Dermis blood vessel endothelial cell (primary cell): ENCODE measurements around the gene VAV1. TPM values are rescaled to one million over a fixed set of nuclear protein-coding genes. Genes with fewer than 3 reads are reported as not detected.
A peak's percentile ranks its signal among the peaks of the same experiment; 100 is the strongest.
"Not testable (repeated sequence)": the region's sequence is repeated elsewhere in the genome, so short reads cannot be mapped to it uniquely, and the experiment has no call there.

Source experiments
- DNase-seq: peaks from one replicate; pipeline ENCODE4 v3.0.0; 2010
- total RNA-seq: library from RNA; depleted of rRNA; stranded (reverse); fragments of >200 nt; gene quantifications from 2 replicates; pipeline ENCODE4 v1.2.3, GENCODE V29; 2014

VAV1 gene
- total RNA-seq, 1 donor from 2014 or later, result not detected

DNA sequence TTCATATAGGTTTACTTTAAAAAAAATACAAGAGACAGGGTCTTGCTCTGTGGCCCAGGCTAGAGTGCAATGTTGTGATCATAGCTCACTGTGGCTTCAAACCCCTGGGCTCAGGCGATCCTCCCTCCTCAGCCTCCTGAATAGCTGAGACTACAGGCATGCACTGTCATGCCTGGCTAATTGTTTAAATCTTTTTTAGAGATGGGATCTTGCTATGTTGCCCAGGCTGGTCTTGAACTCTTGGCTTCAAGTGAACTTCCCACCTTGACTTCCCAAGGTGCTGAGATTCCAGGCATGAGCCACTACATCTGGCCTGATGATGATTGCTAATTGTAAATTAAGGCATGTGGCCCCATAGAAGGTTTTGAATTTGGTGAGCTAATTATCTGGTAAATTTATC lies 79.5 kb downstream of the VAV1 start:
- DNase-seq, result no peak

DNA sequence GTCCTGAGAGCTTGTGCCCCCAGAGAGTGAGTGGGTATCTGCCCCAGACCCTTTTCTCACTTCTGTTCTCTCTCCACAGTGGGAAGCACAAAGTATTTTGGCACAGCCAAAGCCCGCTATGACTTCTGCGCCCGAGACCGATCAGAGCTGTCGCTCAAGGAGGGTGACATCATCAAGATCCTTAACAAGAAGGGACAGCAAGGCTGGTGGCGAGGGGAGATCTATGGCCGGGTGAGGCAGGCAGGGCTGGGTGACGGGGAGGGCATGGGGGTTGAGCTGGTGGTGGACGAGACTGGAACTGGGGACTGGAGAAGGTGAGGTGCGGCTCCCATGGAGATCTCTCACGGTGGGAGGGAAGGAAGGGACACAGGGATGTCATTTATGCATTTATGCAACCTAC lies 81.4 kb downstream of the VAV1 start:
- DNase-seq, result no peak

DNA sequence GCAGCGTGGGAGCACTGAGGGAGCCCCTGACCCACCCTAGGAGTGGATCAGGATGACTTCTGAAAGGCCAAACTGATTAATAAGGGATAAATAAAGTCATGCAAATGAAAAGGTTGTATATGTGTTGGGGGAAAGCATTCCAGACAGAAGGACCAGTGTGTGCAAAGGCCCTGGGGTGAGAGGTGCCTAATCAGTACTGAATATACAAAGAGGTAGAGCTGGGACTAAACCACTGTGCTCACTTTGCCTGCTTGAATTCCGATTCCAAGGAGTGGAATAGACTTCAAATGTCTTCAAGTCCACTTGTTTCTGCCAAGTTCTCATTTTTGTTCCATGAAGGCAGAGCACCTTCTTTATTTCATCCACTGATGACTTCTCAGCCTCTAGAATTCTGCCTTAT lies 82.2 kb downstream of the VAV1 start:
- DNase-seq, result no peak

DNA sequence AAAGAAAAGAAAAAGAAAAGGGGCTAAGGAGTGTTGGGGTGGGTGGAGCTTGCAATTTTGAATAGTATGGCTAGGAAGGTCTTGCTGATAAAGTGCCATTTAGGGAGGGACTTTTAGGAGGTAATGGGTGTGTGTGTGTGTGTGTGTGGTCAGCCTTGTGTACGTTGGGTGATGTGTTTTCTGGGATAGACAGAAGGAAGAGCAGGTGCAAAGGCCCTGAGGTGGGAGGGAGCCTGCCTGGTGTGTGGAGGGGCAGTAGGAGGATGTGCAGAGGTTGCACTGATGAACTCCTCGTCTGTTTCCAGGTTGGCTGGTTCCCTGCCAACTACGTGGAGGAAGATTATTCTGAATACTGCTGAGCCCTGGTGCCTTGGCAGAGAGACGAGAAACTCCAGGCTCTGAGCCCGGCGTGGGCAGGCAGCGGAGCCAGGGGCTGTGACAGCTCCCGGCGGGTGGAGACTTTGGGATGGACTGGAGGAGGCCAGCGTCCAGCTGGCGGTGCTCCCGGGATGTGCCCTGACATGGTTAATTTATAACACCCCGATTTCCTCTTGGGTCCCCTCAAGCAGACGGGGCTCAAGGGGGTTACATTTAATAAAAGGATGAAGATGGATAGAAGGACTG lies 84.4 kb downstream of the VAV1 start:
- DNase-seq, result no peak

DNA sequence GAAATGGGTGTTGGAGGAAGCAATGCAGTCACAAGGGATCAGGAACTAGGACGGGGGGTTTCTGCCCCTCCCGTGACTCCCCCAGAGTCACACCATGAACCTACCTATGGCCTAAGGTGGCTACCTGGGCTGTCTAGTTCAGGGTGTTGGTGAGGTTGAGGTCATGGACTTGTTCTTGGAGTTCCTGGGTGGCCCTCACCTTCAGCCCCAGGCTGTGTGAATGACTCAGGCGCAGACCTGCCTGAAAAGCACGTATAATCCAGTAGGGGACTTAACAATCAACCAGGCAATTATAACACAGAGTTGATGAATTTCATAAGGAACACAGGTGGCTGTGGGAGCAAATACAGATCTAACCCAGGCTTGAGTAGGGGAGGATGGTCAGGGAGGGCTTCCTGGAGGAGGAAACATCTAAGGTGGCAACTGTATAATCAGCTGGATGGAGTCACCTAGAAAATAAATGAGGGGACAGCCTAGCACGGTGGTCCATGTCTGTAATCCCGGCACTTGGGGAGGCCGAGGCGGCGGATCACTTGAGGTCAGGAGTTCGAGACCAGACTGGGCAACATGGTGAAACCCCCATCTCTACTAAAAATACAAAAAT lies 89.3 kb downstream of the VAV1 start:
- DNase-seq, result no peak

DNA sequence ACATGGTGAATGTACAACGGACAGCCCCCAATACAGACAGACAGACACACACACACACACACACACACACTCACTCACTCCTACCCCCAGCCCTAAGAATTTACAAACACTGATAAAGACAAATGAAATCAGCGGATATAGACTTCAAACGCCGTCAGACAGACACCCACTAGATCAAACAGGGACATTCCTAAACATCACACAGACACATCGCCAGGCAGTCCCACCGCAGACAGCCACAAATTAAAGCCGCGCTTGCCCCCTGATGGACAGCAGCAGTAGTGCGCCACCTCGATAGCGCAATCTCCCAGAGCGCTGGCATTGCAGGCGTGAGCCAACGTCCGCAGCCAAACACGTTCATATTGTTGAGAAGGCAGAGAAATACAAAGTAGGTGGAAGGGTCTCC lies 90.2 kb downstream of the VAV1 start:
- DNase-seq, result peak; percentile 91

DNA sequence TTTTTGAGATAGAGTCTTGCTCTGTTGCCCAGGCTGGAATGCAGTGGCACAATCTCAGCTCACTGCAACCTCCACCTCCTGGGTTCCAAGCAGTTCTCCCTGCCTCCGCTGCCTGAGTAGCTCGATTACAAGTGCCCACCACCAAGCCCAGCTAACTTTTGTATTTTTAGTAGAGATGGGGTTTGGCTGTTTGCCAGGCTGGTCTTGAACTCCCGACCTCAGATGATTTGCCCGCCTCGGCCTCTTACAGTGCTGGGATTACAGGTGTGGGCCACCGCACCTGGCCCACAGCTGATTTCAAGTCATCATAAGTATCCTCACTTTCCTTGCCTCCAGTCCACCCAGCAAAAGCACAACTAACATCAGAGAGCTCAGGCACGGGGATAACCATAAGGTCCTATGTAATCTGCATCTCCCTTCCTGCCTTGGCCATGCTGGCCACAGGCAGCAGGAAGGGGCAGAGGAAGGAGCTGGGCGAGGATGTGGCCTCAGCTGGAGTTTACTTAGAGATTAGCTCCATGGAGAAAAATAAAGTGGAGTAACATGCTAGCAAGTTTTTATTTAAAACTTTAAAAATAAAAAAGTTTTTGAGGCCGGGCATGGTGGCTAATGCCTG lies 91.9 kb downstream of the VAV1 start:
- DNase-seq, result no peak

DNA sequence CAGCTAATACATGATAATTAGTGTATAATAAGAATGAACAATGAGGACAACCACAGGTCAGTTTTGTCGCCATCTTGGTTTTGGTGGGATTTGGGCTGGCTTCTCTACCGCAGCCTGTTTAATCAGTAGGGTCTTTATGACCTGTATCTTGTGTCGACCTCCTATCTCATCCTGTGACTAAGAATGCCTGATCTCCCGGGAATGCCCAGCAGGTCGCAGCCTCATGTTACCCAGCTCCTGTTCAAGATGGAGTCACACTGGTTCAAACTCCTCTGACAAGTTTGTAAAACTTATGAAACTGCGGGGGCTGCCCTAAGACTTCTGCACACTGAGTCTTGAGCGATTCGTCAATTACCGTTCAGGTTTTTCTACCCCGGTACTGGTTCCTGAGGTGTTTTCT lies 93.3 kb downstream of the VAV1 start:
- DNase-seq, result no peak

DNA sequence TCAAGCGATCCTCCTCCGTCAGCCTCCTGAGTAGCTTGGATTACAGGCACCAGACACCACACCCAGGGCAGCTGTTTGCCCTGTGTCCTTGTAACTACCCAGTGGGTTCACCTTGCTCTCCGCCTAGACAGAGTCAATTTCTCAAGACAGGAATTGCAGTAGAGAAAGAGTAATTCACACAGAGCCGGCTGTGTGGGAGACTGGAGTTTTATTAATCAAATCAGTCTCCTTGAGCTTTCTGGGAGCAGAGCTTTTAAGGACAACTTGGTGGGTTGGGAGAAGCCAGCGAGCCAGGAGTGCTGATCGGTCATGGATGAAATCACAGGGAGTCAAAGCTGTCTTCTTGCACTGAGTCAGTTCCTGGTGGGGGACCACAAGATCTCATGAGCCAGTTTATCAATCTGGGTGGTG lies 94.2 kb downstream of the VAV1 start:
- no peak for DNase-seq

DNA sequence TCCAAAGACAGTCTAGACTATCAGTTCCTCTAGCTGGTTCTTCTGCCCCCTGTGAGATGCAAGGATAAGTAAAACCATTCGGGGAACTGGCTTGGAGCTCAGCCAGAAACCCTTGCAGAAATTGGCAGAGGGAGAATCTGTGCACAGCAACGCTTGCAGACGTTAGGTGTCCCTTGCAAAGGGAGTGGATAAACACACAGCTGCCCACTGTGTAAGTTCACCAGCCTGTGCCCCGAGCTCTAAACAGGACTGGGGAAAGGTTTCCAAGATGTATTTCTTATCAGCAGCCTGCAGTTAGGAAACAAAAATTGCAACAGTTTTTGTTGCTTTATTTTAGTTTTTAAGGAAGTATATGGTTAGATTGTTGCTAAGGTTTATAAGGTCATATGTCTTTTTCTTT lies 95.8 kb downstream of the VAV1 start:
- no peak for DNase-seq

DNA sequence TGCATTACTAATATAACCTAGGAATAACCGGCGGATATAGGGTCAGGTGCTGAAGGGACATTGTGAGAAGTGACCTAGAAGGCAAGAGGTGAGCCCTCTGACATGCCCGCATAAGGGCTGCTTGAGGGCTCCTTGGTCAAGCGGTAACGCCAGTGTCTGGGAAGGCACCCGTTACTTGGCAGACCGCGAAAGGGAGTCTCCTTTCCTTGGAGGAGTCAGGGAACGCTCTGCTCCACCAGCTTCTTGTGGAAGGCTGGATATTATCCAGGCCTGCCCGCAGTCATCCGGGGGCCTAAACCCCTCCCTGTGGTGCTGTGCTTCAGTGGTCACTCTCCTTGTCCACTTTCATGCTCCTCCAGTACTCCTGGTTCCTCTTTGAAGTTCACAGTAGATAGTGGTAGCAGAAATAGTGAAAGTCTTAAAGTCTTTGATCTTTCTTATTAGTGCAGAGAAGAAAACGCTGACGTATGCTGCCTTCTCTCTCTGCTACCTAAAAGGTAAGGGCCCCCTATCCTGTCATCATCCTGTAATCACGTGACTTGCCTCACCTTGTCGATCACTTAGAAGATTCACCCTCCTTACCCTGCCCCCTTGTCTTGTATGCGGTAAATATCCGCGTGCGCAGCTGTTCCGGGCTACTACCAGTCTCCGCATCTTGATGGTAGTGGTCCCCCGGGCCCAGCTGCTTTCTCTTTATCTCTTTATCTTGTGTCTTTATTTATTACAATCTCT lies 96.8 kb downstream of the VAV1 start:
- DNase-seq, result not testable (repeated sequence)

DNA sequence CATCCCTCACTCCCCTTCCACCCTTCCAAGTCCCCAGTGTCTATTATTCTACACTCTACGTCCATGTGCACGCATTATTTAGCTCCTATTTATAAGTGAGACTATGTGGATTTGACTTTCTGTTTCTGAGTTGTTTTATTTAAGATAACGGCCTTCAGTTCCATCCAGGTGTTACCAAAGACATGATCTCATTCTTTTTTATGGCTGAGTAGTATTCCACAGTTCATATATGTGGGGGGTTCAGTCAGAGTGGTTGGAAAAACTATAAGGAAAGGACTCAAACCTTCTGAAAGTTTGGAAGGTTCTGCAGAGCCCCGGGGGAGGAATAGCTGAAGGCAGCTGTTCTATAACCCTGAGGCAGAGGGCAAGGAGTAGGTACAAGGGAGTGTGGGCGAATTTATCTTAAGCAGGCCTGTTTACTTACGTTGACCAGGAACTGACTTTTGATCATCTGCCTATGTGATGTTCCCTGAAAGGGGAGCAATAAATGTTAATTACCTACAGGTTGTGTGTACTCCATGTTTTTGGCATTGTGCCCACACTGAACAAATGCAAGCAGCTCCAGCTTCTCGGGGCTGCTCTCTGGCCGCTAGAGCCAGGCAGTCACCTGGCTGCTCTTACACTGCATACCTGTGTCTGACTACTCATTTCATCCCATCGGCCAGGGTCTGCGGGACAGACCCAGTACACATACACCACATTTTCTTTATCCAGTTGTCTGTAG lies 101.4 kb downstream of the VAV1 start:
- no peak for DNase-seq

DNA sequence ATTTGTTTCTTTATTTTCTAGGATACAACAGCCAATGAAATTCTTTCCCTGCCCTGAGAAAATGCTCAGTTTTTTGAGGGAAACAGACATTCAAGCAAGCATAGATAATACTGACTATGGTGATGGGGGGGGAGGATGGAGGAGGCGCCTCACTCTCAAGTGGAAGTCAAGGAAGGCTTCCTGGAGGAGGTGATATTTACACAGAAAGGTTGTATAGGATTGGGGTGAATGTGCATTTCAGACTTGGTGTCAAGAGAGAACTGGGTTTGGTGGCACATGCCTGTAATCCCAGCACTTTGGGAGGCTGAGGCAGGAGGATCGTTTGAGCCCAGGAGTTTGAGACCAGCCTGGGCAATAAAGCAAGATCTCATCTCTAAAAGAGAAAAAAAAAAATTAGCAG lies 102.7 kb downstream of the VAV1 start:
- no peak for DNase-seq

DNA sequence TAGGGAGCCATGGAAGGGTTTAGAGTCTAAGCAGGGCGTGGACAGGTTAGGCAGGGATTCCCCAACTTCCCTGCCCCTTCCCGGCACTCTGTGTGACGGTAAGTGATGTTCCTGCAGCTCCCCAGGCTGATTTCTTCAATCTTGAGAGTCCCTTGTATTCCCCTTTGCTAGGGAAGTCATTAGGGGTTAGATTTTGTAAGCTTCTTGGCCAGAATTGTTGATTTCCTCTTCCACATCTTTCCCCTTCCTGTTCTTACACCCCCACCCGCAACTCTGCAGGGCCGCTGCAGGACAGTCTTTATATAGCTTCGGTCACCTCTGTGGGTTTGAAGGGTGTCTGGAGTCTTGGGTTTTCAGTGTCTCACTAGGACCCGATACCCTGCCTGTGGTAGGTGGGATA lies 104.2 kb downstream of the VAV1 start:
- DNase-seq, result no peak

DNA sequence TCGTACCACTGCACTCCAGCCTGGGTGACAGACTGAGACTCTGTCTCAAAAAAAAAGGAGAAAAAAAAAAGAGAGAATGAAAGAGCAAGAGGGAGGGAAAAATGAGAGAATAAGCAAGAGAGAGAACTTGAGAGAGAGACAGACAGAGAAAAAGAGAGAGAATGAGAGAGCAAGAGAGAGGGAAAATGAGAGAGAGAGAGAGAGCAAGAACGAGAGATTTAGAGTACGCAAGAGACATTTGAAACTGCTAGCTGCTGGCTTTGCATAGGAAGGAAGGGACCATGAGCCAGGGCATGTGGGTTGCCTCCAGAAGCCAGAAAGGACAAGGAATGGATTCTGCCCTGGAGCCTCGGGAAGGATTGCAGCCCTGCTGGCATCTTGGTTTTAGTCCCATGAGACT lies 105.3 kb downstream of the VAV1 start:
- DNase-seq, result no peak

DNA sequence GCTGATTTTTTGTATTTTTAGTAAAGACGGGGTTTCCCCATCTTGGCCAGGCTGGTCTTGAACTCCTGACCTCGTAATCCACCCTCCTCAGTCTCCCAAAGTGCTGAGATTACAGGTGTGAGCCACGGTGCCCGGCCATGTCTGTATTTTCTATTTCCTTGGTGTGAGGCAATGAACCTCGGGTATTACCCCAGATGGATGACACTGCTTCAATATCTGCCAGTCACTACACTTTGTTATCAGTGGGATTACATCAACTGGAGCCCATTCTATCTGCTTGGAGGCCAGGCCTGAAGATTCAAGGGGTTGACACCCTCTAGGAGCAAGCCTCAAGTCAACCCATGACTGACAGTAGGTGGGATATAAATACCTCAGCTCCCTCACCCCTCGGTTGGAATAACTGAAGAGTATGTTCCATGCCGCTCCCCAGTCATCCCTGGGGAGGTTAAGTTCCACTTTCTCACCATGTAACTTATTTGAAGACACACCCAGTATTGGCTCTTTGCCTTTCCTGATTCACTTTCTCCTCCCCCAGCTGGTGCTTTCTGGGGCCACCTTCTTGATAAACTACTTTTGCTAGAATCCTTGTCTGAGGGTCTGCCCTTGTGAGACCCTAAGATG lies 113.9 kb downstream of the VAV1 start:
- DNase-seq, result no peak

DNA sequence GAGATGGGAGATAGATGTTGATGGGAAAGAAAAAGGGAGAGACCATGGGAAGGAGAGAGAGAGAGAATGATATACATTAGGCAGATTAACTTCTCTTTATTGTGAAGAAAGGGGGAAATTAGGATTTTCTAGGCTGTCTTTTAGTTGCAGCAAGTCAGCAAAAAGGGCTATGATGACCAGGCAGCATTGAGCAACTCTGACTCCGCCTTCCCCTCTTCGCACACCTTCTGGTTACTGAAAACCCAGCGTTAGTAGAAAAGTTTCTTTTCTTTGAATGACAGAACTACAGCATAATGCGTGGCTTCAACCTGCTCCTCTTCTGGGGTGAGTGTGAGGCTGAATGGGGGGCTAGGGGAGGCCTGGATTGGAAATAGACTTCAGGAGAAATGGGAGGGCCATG lies 114.8 kb downstream of the VAV1 start, which contains the start of gene ADGRE1:
Gene ADGRE1, plus strand, starts transcription at position 264 of the 400 bp plus-strand sequence. Its CDS starts 30 bp downstream, at position 294.
- DNase-seq, result no peak

DNA sequence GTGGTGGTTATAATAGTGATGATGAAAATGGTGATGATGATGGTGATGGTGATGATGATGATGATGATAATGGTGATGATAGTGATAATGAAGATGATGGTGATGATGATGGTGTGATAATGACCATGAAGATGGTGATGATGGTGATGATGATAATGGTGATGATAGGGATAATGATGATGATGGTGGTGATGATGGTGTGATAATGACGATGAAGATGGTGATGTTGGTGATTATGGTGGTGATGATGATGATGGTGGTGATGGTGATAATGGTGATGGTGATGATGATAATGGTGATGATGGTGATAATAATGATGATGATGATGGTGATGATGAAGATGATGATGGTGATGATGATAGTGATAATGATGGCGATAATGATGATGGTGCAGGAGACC lies 116.5 kb downstream of the VAV1 start:
- no peak for DNase-seq

DNA sequence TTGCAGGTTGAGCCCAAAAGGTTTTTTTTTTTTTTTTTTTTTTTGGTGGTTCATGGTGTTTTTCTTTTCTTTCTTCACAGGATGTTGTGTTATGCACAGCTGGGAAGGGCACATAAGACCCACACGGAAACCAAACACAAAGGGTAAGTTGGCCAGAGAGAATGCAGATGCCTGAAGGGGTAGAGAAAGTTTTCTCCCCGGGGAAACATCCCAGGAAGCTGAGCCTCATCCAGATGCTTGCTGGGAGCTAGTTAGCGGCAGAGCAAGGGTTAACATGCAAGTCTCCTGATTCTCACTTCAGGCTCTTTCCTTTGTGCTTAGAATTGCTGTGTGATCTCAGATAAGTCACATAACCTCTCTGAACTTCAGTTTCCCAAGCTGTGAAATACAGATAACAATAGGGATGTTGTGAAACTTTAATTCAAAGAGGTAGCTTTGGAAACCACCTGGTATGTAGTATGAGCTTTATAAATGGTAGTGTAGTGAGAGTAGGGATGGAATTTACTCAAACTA lies 117.9 kb downstream of the VAV1 start:
- no peak for DNase-seq

DNA sequence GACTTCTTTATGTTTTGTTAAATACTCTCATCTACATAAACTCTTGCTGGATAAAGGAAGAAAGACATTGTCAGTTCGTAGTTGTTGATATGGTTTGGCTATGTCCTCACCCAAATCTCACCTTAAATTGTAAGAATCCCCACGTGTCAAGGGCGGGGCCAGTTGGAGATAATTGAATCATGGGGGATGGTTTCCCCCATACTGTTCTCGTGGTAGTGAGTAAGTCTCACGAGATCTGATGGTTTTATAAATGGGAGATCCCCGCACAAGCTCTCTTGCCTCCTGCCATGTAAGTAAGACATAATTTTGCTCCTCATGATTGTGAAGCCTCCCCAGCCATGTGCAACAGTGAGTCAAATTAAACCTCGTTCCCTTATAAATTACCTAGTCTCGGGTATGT lies 118.4 kb downstream of the VAV1 start:
- no peak for DNase-seq

DNA sequence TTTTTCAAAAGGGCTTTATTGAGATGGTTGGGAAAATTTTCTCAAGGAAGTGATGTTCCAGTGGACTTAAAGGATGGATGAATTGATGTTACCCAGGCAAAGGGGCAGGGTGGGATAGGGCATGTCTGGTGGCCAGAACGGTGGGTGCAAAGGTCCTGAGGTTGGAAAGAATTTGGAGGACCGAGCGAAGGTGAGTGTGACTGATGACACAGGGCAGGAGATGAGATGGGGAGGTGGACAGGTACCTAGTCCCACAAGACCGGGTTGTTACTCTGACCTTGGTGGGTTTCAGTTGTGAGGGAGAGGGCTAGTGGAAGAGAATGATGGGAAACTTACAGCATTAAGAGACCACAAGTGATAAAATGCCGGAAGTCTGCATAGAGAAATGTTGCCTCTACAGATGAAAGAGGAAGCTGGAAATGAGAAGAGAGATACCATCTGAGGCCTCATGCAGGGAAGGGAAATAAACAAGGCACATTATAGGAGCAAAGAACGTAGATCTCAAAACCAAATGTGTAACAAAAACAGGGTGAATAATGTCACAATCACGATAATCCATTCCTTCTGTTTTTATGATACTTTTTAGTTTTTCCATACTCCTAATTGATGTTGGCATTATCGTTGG lies 119.4 kb downstream of the VAV1 start:
- DNase-seq, result no peak

DNA sequence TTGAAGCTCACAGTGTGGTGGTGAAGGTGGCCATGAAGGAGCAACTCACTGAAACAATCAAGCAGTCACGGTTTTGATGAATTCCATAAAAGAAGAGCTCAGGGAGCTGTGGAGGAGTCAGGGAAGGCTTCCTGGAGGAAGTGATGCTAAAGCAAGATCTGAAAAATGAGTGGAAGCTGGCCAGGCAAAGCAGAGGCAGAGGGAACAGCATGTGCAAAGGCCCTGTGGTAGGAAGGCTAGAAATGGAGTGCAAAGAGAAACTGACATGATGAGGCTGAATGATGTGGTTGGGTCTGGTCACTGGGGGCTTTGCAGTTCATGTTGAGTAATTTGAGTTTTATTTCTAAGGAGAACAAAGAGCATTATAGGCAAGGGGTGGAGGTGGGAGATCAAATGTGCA lies 121.8 kb downstream of the VAV1 start:
- no peak for DNase-seq
